HEK293 (cell line): ENCODE results near the gene SH3PXD2B.

Experiments
- CTCF ChIA-PET: fragments of 350-600 bp; formaldehyde crosslinking; extraction: SDS; loops from one replicate; lab custom pipeline; 2021; ENCODE audit warnings: antibody characterized with exemption; lab: Yijun Ruan, JAX
- POLR2A ChIA-PET: fragments of 300-600 bp; formaldehyde crosslinking; extraction: SDS; loops from one replicate; lab custom pipeline; 2020; ENCODE audit warnings: antibody characterized with exemption, inconsistent platforms; lab: Yijun Ruan, JAX
- H3K27ac ChIP-seq: fragments of 200-500 bp; sonication (Bioruptor generic); 2 replicates; pipeline ENCODE4 v1.5.1; 2014; ENCODE audit warnings: low read depth, low read length, control low read depth, inconsistent platforms; ENCODE audit errors: extremely low read depth
- H3K36me3 ChIP-seq, 2 experiments: fragments of 200-500 bp in 1 of 2; sonication (Bioruptor generic) in 1 of 2; 1 replicate in 1 of 2; 2 replicates in 1 of 2; pipeline ENCODE4 v1.5.1; 2014 to 2017; ENCODE audit warnings: inconsistent platforms in 2 of 2, low read length in 2 of 2; ENCODE audit not compliant: control insufficient read depth in 2 of 2, insufficient read depth in 1 of 2
- H3K4me1 ChIP-seq: fragments of 200-500 bp; sonication (Bioruptor generic); 2 replicates; pipeline ENCODE4 v1.5.1; 2014; ENCODE audit warnings: mild to moderate bottlenecking, low read length, inconsistent platforms; ENCODE audit not compliant: control insufficient read depth, insufficient read depth
- H3K4me3 ChIP-seq: 2 replicates; pipeline ENCODE4 v1.5.1; 2011; ENCODE audit warnings: low read depth, mild to moderate bottlenecking, control low read depth, low read length, moderate library complexity
- H3K9me3 ChIP-seq: fragments of 200-500 bp; sonication (Bioruptor generic); 2 replicates; pipeline ENCODE4 v1.5.1; 2014; ENCODE audit warnings: low read depth, low read length, inconsistent platforms; ENCODE audit not compliant: control insufficient read depth, insufficient read depth
- ATF2 ChIP-seq: fragments of 450-650 bp; formaldehyde crosslinking; IDR thresholded peaks from 2 replicates; pipeline ENCODE4 v1.5.1; 2016; ENCODE audit warnings: missing biosample characterization, missing genetic modification characterization, low read depth
- KLF8 ChIP-seq: fragments of 450-650 bp; formaldehyde crosslinking; IDR thresholded peaks from 2 replicates; pipeline ENCODE4 v1.5.1; 2016; ENCODE audit warnings: missing biosample characterization, missing genetic modification characterization
- KLF9 ChIP-seq: fragments of 450-650 bp; formaldehyde crosslinking; IDR thresholded peaks from 2 replicates; pipeline ENCODE4 v1.5.1; 2016; ENCODE audit warnings: missing biosample characterization, missing genetic modification characterization, low read depth
- SCRT2 ChIP-seq: fragments of 450-650 bp; formaldehyde crosslinking; IDR thresholded peaks from 2 replicates; pipeline ENCODE4 v1.5.1; 2016; ENCODE audit warnings: missing biosample characterization, missing genetic modification characterization
- SP2 ChIP-seq: fragments of 450-650 bp; formaldehyde crosslinking; IDR thresholded peaks from 2 replicates; pipeline ENCODE4 v1.5.1; 2016; ENCODE audit warnings: missing biosample characterization, missing genetic modification characterization
- YY2 ChIP-seq: fragments of 450-650 bp; formaldehyde crosslinking; IDR thresholded peaks from 2 replicates; pipeline ENCODE4 v1.5.1; 2016; ENCODE audit warnings: missing biosample characterization, missing genetic modification characterization
- ZBTB17 ChIP-seq: fragments of 450-650 bp; formaldehyde crosslinking; IDR thresholded peaks from 2 replicates; pipeline ENCODE4 v1.5.1; 2016; ENCODE audit warnings: missing biosample characterization, missing genetic modification characterization
- ZNF138 ChIP-seq: fragments of 450-650 bp; formaldehyde crosslinking; IDR thresholded peaks from 2 replicates; pipeline ENCODE4 v1.5.1; 2016; ENCODE audit warnings: missing biosample characterization, missing genetic modification characterization, borderline replicate concordance
- ZNF174 ChIP-seq: fragments of 450-650 bp; formaldehyde crosslinking; IDR thresholded peaks from 2 replicates; pipeline ENCODE4 v1.5.0; 2017; ENCODE audit warnings: missing biosample characterization, mild to moderate bottlenecking, missing genetic modification characterization
- ZNF175 ChIP-seq: fragments of 450-650 bp; formaldehyde crosslinking; IDR thresholded peaks from 2 replicates; pipeline ENCODE4 v1.5.1; 2016; ENCODE audit warnings: missing biosample characterization, missing genetic modification characterization
- ZNF23 ChIP-seq: fragments of 450-650 bp; formaldehyde crosslinking; IDR thresholded peaks from 2 replicates; pipeline ENCODE4 v1.5.1; 2016; ENCODE audit warnings: missing biosample characterization, missing genetic modification characterization, borderline replicate concordance
- ZNF24 ChIP-seq: fragments of 450-650 bp; formaldehyde crosslinking; IDR thresholded peaks from 2 replicates; pipeline ENCODE4 v1.5.1; 2016; ENCODE audit warnings: missing biosample characterization, missing genetic modification characterization
- ZNF26 ChIP-seq: fragments of 450-650 bp; formaldehyde crosslinking; IDR thresholded peaks from 2 replicates; pipeline ENCODE4 v1.5.1; 2016; ENCODE audit warnings: missing biosample characterization, missing genetic modification characterization
- ZNF311 ChIP-seq: fragments of 450-650 bp; formaldehyde crosslinking; IDR thresholded peaks from 2 replicates; pipeline ENCODE4 v1.5.1; 2017; ENCODE audit warnings: missing biosample characterization, missing genetic modification characterization, borderline replicate concordance
- ZNF449 ChIP-seq: fragments of 450-650 bp; formaldehyde crosslinking; IDR thresholded peaks from 2 replicates; pipeline ENCODE4 v1.5.1; 2017; ENCODE audit warnings: missing biosample characterization, mild to moderate bottlenecking, missing genetic modification characterization, moderate library complexity
- ZNF521 ChIP-seq: fragments of 450-650 bp; formaldehyde crosslinking; IDR thresholded peaks from 2 replicates; pipeline ENCODE4 v1.5.1; 2017; ENCODE audit warnings: missing biosample characterization, mild to moderate bottlenecking, missing genetic modification characterization
- ZNF530 ChIP-seq: fragments of 450-650 bp; formaldehyde crosslinking; IDR thresholded peaks from 2 replicates; pipeline ENCODE4 v1.5.1; 2016; ENCODE audit warnings: low read depth, missing biosample characterization, missing genetic modification characterization
- ZNF549 ChIP-seq: fragments of 450-650 bp; IDR thresholded peaks from 2 replicates; pipeline ENCODE4 v1.5.1; 2018; ENCODE audit warnings: missing biosample characterization, missing genetic modification characterization, mild to moderate bottlenecking, inconsistent platforms, moderate library complexity
- ZNF624 ChIP-seq: fragments of 450-650 bp; formaldehyde crosslinking; IDR thresholded peaks from 2 replicates; pipeline ENCODE4 v1.5.1; 2017; ENCODE audit warnings: missing biosample characterization, missing genetic modification characterization
- ZNF660 ChIP-seq: fragments of 450-650 bp; IDR thresholded peaks from 2 replicates; pipeline ENCODE4 v1.5.1; 2018; ENCODE audit warnings: missing biosample characterization, mild to moderate bottlenecking, missing genetic modification characterization
- ZSCAN5A ChIP-seq: fragments of 450-650 bp; formaldehyde crosslinking; IDR thresholded peaks from 2 replicates; pipeline ENCODE4 v1.5.1; 2016; ENCODE audit warnings: missing biosample characterization, missing genetic modification characterization

Gene SH3PXD2B

GRCh38 chr5:172435362-172436077 lies 18.8 kb downstream of the SH3PXD2B start:
- Histone ChIP-seq H3K4me1 (peaks cover 13% of the 10 kb centered on the region), H3K4me3 (no peak overlapping the region), H3K36me3 (no peaks in the 10 kb centered on the region), H3K9me3 (no peaks in the 10 kb centered on the region), H3K27ac (no peak overlapping the region)
- ChIA-PET CTCF (interaction anchor here (0.6 to 7.1 kb wide), 3 partner anchors 13 to 1056 kb away, joined by 3 to 67 read pairs (median 5); no protein-coding TSS in a partner anchor), POLR2A (interaction anchor here (0.5 kb wide), 1 partner anchor 449 kb away, joined by 3 read pairs; no protein-coding TSS in a partner anchor)
- TF ChIP-seq ZNF23 (tag by site-specific recombination) (peak; percentile 95), ZBTB17 (tag by site-specific recombination) (peak; percentile 58; the same call in 1 of the 2 replicates), ZNF174 (tag by site-specific recombination) (no peak)
- TF ChIP-seq, all 188 proteins: peak for 2

GRCh38 chr5:172434251-172434650 lies 20.1 kb downstream of the SH3PXD2B start:
- Histone ChIP-seq H3K36me3 (no peaks in the 10 kb centered on the region), H3K9me3 (no peaks in the 10 kb centered on the region), H3K27ac (no peak overlapping the region), H3K4me1 (peaks cover 13% of the 10 kb centered on the region), H3K4me3 (no peak overlapping the region)
- CTCF ChIA-PET = interaction anchor here (0.7 to 1.4 kb wide), 3 partner anchors 16 to 19 kb away, joined by 3 to 5 read pairs (median 4); no protein-coding TSS in a partner anchor
- POLR2A ChIA-PET = interaction anchor here (1.0 kb wide), 1 partner anchor 9 kb away, joined by 3 read pairs; no protein-coding TSS in a partner anchor
- TF ChIP-seq KLF8 (tag by site-specific recombination) = no peak

- no peaks in the 10 kb centered on the region for H3K36me3 ChIP-seq
These were observed 20.8 kb downstream of the SH3PXD2B start for GRCh38 chr5:172433513-172433912.

GRCh38 chr5:172433071-172433470 lies 21.3 kb downstream of the SH3PXD2B start:
- no peak overlapping the region for H3K27ac ChIP-seq
- no peak overlapping the region for H3K4me3 ChIP-seq
- H3K9me3 ChIP-seq = no peaks in the 10 kb centered on the region
- peaks cover 10% of the 10 kb centered on the region for H3K4me1 ChIP-seq
- H3K36me3 ChIP-seq = no peaks in the 10 kb centered on the region
- CTCF ChIA-PET = no interaction called here
- POLR2A ChIA-PET = no interaction called here
- TF ChIP-seq SCRT2 (tag by site-specific recombination) (no peak), ZNF24 (tag by site-specific recombination) (no peak), ZNF449 (tag by site-specific recombination) (no peak), ZNF311 (tag by site-specific recombination) (no peak), ZNF175 (tag by site-specific recombination) (no peak), ZNF660 (tag by site-specific recombination) (no peak), ZNF521 (tag by site-specific recombination) (no peak), ZSCAN5A (tag by site-specific recombination) (no peak), KLF9 (tag by site-specific recombination) (no peak), YY2 (tag by site-specific recombination) (no peak), ZNF530 (tag by site-specific recombination) (no peak), SP2 (tag by site-specific recombination) (no peak), ATF2 (tag by site-specific recombination) (no peak)

More at GRCh38 chr5:172433513-172433912, 20.8 kb downstream of the SH3PXD2B start:
- peaks cover 13% of the 10 kb centered on the region for H3K4me1 ChIP-seq
- TF ChIP-seq ZNF26 (tag by site-specific recombination) = no peak
- no peak for TF ChIP-seq ZNF138 (tag by site-specific recombination)
- no peak for TF ChIP-seq ZNF549
- TF ChIP-seq ZNF624 (tag by site-specific recombination) = no peak
- no peak overlapping the region for H3K4me3 ChIP-seq
- no peaks in the 10 kb centered on the region for H3K9me3 ChIP-seq
- H3K27ac ChIP-seq = no peak overlapping the region
- POLR2A ChIA-PET = interaction anchor here (1.0 kb wide), 1 partner anchor 8 kb away, joined by 3 read pairs; no protein-coding TSS in a partner anchor
- CTCF ChIA-PET = interaction anchor here (0.7 kb wide), 1 partner anchor 18 kb away, joined by 3 read pairs; no protein-coding TSS in a partner anchor
